ENCODE measurements around the gene RPUSD1. TPM values are rescaled to one million over a fixed set of nuclear protein-coding genes. Genes with fewer than 3 reads are reported as not detected.

Gene RPUSD1
- total RNA-seq, 1 experiment from 2014 or later, result 72.6 TPM

DNA sequence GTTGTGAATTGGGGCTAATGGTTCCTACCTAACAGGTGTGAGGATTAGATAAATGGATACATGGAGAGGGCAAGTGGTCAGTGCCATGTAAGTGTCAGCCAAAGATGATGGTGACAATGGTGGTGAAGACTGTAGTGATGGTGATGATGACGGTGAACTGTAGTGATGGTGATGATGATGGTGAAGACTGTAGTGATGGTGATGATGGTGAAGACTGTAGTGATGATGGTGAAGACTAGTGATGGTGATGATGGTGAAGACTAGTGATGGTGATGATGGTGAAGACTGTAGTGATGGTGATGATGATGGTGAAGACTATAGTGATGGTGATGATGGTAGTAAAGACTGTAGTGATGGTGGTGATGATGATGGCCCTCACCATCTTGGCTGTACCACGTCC lies 30.4 kb upstream of the RPUSD1 start:
- no peak overlapping the region for H2AFZ ChIP-seq (ENCODE audit: low read length)
- no peak for DNase-seq
- H3K9me3 ChIP-seq (ENCODE audit: low read length), result no peaks in the 10 kb centered on the region
- H3K4me3 ChIP-seq (ENCODE audit: low read length), result no peak overlapping the region
- no peak for ATAC-seq
- POLR2A ChIA-PET (ENCODE audit: unreplicated experiment), result no interaction called here
- no peaks in the 10 kb centered on the region for H3K27me3 ChIP-seq (ENCODE audit: low read length)
- no peaks in the 10 kb centered on the region for H3F3A ChIP-seq (ENCODE audit: low read length, unreplicated experiment)
- no peak overlapping the region for H3K9ac ChIP-seq (ENCODE audit: low read length)
- H3K79me2 ChIP-seq (ENCODE audit: low read length), result no peaks in the 10 kb centered on the region
- no TSS peak for BruUV-seq (replicated peaks)
- TF ChIP-seq EZH2 (IDR thresholded peaks at IDR 0.05; ENCODE audit: low read length, unreplicated experiment) (no peak), EZH2phosphoT487 (IDR thresholded peaks at IDR 0.05; ENCODE audit: borderline replicate concordance, low read length) (no peak)
- TF ChIP-seq, protein P1, sequence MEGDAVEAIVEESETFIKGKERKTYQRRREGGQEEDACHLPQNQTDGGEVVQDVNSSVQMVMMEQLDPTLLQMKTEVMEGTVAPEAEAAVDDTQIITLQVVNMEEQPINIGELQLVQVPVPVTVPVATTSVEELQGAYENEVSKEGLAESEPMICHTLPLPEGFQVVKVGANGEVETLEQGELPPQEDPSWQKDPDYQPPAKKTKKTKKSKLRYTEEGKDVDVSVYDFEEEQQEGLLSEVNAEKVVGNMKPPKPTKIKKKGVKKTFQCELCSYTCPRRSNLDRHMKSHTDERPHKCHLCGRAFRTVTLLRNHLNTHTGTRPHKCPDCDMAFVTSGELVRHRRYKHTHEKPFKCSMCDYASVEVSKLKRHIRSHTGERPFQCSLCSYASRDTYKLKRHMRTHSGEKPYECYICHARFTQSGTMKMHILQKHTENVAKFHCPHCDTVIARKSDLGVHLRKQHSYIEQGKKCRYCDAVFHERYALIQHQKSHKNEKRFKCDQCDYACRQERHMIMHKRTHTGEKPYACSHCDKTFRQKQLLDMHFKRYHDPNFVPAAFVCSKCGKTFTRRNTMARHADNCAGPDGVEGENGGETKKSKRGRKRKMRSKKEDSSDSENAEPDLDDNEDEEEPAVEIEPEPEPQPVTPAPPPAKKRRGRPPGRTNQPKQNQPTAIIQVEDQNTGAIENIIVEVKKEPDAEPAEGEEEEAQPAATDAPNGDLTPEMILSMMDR (conservative IDR thresholded peaks at IDR 0.05; ENCODE audit: low read depth, low read length), result no peak
- H3K9me2 ChIP-seq (replicated peaks; ENCODE audit: low read length), result no peaks in the 10 kb centered on the region
- H3K27ac ChIP-seq (ENCODE audit: low read length), result no peak overlapping the region
- CTCF ChIA-PET, result no interaction called here
- H3K36me3 ChIP-seq (ENCODE audit: low read depth, low read length), result no peaks in the 10 kb centered on the region
- H4K20me1 ChIP-seq (ENCODE audit: low read length), result no peaks in the 10 kb centered on the region
- H3K4me1 ChIP-seq (ENCODE audit: insufficient read depth, low read length), result no peaks in the 10 kb centered on the region; the same call in 1 of the 2 replicates
- no peak overlapping the region for H3K4me2 ChIP-seq (ENCODE audit: low read length)
- intact Hi-C loops (cut with micrococcal nuclease), result no loop called here

DNA sequence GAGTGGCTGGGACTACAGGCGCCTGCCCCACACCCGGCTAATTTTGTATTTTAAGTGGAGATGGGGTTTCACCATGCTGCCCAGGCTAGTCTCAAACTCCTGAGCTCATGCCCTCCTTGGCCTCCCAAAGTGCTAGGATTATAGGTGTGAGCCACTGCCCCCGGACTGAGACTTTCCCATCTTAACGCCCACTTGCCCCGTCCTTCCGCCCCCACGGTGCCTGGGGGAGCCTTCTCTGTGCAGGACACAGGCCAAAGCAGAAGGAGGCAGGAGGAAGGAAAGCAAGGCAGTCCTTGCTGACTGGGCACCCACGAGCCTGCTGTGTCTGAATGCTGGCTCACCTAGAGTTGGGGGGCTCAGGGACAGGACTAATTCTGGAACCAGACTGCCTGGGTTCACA lies 30.0 kb upstream of the RPUSD1 start:
- no peak for TF ChIP-seq EZH2 (IDR thresholded peaks at IDR 0.05; ENCODE audit: low read length, unreplicated experiment)
- TF ChIP-seq, protein P1 (conservative IDR thresholded peaks at IDR 0.05; ENCODE audit: low read depth, low read length), result no peak
- no peak for TF ChIP-seq EZH2phosphoT487 (IDR thresholded peaks at IDR 0.05; ENCODE audit: borderline replicate concordance, low read length)
- Histone ChIP-seq H3K4me1 (ENCODE audit: insufficient read depth, low read length) (no peaks in the 10 kb centered on the region; the same call in 1 of the 2 replicates), H3K36me3 (ENCODE audit: low read depth, low read length) (no peaks in the 10 kb centered on the region), H3K9me3 (ENCODE audit: low read length) (no peaks in the 10 kb centered on the region), H3K79me2 (ENCODE audit: low read length) (no peaks in the 10 kb centered on the region), H3K27ac (ENCODE audit: low read length) (no peak overlapping the region), H3F3A (ENCODE audit: low read length, unreplicated experiment) (no peaks in the 10 kb centered on the region), H4K20me1 (ENCODE audit: low read length) (no peaks in the 10 kb centered on the region), H3K9ac (ENCODE audit: low read length) (no peak overlapping the region), H3K4me2 (ENCODE audit: low read length) (no peak overlapping the region), H3K27me3 (ENCODE audit: low read length) (no peaks in the 10 kb centered on the region), H2AFZ (ENCODE audit: low read length) (no peak overlapping the region), H3K9me2 (replicated peaks; ENCODE audit: low read length) (no peaks in the 10 kb centered on the region), H3K4me3 (ENCODE audit: low read length) (no peak overlapping the region)
- intact Hi-C loops (cut with micrococcal nuclease), result no loop called here
- no TSS peak for BruUV-seq (replicated peaks)
- DNase-seq (no peak), ATAC-seq (no peak)
- ChIA-PET CTCF (no interaction called here), POLR2A (ENCODE audit: unreplicated experiment) (no interaction called here)

DNA sequence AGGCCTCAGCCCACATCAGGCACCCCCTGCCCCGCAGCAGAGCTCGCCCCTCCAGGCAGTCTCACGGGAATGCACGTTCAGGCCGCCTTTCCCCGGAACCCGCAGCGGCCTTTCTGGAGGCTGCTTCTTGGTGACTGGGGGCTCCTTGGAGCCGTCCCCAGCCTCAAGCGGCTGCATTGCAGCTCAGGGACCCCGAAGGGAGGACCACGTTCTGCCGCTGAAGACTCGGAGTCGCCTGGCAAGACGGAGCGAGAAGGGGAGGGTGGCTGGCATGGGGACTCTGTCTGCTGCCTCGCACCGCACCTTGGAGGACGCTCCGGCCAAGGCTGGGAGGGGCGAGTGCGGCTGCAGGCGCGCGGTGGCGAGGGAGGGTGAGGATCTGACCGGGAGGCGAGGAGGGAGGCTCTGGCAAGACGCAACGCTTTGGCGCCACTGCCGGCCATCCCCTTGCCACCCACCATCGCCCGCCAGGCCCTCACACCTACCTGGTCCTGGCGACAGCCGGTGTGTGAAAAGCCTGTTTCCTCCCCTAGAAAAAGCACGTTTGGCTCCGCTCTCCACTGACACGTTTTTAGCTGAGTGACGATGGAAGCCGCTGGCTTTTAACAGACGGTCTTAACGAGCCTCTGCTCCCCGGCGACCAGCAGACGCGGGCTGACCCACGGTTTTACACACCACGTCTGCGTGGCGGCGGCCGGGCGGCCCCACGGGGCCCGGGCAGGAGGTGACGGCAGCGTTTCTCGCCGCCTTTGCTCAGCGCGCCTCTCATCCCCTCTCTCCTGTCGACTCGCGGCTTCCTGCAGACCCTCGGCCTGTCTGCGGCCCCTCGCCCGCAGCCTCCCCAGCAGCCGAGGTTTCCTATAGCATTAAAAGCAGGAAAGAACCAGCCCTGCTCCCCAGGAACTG lies 29.1 kb upstream of the RPUSD1 start:
- no peak overlapping the region for H3K9ac ChIP-seq (ENCODE audit: low read length)
- H3F3A ChIP-seq (ENCODE audit: low read length, unreplicated experiment), result no peaks in the 10 kb centered on the region
- TF ChIP-seq EZH2phosphoT487 (IDR thresholded peaks at IDR 0.05; ENCODE audit: borderline replicate concordance, low read length), result no peak
- TF ChIP-seq EZH2 (IDR thresholded peaks at IDR 0.05; ENCODE audit: low read length, unreplicated experiment), result no peak
- no peak overlapping the region for H3K4me3 ChIP-seq (ENCODE audit: low read length)
- POLR2A ChIA-PET (ENCODE audit: unreplicated experiment), result no interaction called here
- ATAC-seq (no peak), DNase-seq (no peak)
- H3K9me2 ChIP-seq (replicated peaks; ENCODE audit: low read length), result no peaks in the 10 kb centered on the region
- H4K20me1 ChIP-seq (ENCODE audit: low read length), result no peaks in the 10 kb centered on the region
- H3K27ac ChIP-seq (ENCODE audit: low read length), result no peak overlapping the region
- H3K4me1 ChIP-seq (ENCODE audit: insufficient read depth, low read length), result no peaks in the 10 kb centered on the region; the same call in 1 of the 2 replicates
- no peaks in the 10 kb centered on the region for H3K27me3 ChIP-seq (ENCODE audit: low read length)
- no TSS peak for BruUV-seq (replicated peaks)
- H3K4me2 ChIP-seq (ENCODE audit: low read length), result no peak overlapping the region
- H2AFZ ChIP-seq (ENCODE audit: low read length), result no peak overlapping the region
- H3K36me3 ChIP-seq (ENCODE audit: low read depth, low read length), result no peaks in the 10 kb centered on the region
- intact Hi-C loops (cut with micrococcal nuclease), result no loop called here
- CTCF ChIA-PET, result no interaction called here
- H3K9me3 ChIP-seq (ENCODE audit: low read length), result no peaks in the 10 kb centered on the region
- no peaks in the 10 kb centered on the region for H3K79me2 ChIP-seq (ENCODE audit: low read length)

Data from PC-3 (cell line).